Measurements from ENCODE around the gene FBXO39.

- TF ChIP-seq, protein P1, sequence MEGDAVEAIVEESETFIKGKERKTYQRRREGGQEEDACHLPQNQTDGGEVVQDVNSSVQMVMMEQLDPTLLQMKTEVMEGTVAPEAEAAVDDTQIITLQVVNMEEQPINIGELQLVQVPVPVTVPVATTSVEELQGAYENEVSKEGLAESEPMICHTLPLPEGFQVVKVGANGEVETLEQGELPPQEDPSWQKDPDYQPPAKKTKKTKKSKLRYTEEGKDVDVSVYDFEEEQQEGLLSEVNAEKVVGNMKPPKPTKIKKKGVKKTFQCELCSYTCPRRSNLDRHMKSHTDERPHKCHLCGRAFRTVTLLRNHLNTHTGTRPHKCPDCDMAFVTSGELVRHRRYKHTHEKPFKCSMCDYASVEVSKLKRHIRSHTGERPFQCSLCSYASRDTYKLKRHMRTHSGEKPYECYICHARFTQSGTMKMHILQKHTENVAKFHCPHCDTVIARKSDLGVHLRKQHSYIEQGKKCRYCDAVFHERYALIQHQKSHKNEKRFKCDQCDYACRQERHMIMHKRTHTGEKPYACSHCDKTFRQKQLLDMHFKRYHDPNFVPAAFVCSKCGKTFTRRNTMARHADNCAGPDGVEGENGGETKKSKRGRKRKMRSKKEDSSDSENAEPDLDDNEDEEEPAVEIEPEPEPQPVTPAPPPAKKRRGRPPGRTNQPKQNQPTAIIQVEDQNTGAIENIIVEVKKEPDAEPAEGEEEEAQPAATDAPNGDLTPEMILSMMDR (tag by site-specific recombination; IDR thresholded peaks at IDR 0.05): no peak
- TF ChIP-seq YY1 (tag by site-specific recombination; IDR thresholded peaks at IDR 0.05) (no peak), ZNF146 (tag by site-specific recombination; IDR thresholded peaks at IDR 0.05) (no peak), SP2 (tag by site-specific recombination; IDR thresholded peaks at IDR 0.05) (no peak)
- TF ChIP-seq, protein P2, sequence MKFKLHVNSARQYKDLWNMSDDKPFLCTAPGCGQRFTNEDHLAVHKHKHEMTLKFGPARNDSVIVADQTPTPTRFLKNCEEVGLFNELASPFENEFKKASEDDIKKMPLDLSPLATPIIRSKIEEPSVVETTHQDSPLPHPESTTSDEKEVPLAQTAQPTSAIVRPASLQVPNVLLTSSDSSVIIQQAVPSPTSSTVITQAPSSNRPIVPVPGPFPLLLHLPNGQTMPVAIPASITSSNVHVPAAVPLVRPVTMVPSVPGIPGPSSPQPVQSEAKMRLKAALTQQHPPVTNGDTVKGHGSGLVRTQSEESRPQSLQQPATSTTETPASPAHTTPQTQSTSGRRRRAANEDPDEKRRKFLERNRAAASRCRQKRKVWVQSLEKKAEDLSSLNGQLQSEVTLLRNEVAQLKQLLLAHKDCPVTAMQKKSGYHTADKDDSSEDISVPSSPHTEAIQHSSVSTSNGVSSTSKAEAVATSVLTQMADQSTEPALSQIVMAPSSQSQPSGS (tag by site-specific recombination; IDR thresholded peaks at IDR 0.05; ENCODE audit: low read depth): no peak
- TF ChIP-seq, protein P3, sequence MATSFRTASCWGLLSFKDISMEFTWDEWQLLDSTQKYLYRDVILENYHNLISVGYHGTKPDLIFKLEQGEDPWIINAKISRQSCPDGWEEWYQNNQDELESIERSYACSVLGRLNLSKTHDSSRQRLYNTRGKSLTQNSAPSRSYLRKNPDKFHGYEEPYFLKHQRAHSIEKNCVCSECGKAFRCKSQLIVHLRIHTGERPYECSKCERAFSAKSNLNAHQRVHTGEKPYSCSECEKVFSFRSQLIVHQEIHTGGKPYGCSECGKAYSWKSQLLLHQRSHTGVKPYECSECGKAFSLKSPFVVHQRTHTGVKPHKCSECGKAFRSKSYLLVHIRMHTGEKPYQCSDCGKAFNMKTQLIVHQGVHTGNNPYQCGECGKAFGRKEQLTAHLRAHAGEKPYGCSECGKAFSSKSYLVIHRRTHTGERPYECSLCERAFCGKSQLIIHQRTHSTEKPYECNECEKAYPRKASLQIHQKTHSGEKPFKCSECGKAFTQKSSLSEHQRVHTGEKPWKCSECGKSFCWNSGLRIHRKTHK (tag by site-specific recombination; IDR thresholded peaks at IDR 0.05): no peak
- TF ChIP-seq, protein P4, sequence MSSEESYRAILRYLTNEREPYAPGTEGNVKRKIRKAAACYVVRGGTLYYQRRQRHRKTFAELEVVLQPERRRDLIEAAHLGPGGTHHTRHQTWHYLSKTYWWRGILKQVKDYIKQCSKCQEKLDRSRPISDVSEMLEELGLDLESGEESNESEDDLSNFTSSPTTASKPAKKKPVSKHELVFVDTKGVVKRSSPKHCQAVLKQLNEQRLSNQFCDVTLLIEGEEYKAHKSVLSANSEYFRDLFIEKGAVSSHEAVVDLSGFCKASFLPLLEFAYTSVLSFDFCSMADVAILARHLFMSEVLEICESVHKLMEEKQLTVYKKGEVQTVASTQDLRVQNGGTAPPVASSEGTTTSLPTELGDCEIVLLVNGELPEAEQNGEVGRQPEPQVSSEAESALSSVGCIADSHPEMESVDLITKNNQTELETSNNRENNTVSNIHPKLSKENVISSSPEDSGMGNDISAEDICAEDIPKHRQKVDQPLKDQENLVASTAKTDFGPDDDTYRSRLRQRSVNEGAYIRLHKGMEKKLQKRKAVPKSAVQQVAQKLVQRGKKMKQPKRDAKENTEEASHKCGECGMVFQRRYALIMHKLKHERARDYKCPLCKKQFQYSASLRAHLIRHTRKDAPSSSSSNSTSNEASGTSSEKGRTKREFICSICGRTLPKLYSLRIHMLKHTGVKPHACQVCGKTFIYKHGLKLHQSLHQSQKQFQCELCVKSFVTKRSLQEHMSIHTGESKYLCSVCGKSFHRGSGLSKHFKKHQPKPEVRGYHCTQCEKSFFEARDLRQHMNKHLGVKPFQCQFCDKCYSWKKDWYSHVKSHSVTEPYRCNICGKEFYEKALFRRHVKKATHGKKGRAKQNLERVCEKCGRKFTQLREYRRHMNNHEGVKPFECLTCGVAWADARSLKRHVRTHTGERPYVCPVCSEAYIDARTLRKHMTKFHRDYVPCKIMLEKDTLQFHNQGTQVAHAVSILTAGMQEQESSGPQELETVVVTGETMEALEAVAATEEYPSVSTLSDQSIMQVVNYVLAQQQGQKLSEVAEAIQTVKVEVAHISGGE (tag by site-specific recombination; conservative IDR thresholded peaks at IDR 0.05; ENCODE audit: low read depth): no peak
- TF ChIP-seq, protein P5, sequence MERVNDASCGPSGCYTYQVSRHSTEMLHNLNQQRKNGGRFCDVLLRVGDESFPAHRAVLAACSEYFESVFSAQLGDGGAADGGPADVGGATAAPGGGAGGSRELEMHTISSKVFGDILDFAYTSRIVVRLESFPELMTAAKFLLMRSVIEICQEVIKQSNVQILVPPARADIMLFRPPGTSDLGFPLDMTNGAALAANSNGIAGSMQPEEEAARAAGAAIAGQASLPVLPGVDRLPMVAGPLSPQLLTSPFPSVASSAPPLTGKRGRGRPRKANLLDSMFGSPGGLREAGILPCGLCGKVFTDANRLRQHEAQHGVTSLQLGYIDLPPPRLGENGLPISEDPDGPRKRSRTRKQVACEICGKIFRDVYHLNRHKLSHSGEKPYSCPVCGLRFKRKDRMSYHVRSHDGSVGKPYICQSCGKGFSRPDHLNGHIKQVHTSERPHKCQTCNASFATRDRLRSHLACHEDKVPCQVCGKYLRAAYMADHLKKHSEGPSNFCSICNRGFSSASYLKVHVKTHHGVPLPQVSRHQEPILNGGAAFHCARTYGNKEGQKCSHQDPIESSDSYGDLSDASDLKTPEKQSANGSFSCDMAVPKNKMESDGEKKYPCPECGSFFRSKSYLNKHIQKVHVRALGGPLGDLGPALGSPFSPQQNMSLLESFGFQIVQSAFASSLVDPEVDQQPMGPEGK (tag by site-specific recombination; IDR thresholded peaks at IDR 0.05): no peak
Measured at GRCh38 chr17:6775871-6776405, at the start of gene FBXO39.
